ENCODE measurements around the gene RASSF7.
"Not testable (repeated sequence)": the region's sequence is repeated elsewhere in the genome, so short reads cannot be mapped to it uniquely, and the experiment has no call there.

Gene RASSF7

DNA sequence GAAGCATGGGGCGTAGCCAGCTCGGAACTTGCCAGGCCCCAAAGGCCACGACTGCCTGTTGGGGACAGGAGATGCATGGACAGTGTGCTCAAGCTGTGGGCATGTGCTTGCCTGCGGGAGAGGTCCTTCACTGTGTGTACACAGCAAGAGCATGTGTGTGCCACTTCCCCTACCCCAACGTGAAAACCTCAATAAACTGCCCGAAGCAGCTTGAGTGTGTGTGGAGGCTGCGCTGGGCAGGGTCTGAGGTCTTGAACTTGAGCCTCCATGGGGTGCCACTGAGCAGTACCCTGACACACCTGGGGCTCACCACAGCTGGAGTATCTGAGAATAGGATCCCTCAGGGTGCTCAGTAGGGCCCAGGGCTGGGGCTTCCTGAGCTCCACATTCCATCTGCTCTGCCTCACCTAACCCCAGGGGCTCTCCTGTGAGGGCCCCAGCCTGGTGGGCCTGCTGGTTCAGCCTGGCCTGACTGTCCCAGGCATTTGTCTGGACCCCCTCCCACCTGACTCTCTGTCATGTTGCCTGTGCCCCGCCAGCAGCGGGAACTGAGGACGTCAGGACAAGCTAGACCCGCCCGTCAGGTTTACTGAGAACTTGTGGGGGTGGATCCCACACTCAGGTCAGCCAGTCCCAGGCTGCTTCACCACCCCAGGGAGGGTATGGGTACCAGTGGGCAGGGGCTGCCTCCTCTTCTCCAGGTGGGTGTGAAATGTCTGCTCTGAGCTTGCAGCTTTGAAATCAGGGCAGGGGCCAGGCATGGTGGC lies 3.2 kb downstream of the RASSF7 start:
- in situ Hi-C loops (cut with HindIII; ENCODE audit: low sequenced_read_pairs), result no loop called here

DNA sequence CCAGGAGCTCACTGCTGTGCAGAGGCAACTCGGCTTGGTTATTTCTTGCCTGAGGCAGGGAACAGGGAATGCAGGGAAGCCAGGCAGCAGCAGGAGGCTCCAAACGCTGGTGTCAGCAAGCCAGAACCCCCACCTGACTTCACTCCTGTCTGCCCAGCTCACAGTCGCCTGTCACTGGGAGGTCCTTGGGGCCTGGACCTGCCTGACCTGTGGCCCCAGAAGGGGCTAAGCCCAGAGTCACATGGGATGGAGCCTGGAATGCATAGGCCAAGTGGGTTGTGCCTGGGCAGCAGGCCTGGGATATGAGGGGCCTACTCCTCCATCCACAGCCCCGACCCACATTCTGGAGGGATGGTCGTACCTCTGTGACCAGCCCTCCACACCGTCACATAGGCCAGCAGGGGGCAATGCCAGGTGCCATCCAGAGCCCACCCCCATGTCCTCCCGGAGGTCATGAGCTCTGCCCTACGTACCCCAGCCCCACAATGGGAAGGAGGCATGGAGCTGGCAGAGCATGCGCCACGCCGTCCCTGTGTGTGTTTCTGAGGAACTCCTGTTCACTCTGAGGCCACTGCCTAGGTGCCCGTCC lies 5.2 kb downstream of the RASSF7 start:
- in situ Hi-C loops (cut with HindIII; ENCODE audit: low sequenced_read_pairs), result no loop called here

DNA sequence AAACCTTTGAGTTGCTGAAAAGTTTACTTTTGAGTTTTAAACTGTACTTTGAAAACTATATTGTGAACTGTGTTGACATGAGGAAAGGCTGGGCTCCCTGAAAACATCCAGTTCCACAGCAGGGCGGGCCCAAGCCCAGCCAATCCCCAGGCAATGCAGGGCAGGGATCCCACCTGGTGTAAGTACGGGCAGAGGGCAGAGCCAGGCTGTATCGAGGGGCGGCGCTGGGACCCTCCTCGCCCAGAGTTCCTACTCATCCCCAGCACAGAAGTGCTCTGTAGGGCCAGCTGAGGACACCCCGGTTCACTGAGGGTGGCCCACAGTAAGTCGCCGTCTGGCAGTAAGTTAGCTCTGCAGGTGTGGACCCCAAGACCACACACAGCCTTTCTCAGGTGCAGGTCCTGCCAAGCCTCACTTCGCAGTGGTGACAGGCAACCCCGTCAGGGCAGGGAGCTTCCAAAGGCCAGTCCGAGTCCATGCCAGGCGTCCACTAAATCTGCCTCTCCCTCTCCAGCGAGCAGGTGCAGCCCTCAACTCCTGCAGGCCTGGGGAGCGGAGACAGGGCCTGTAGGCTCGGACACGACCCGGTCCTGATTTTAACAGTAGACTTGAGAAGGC lies 6.3 kb downstream of the RASSF7 start:
- in situ Hi-C loops (cut with HindIII; ENCODE audit: low sequenced_read_pairs), result no loop called here

DNA sequence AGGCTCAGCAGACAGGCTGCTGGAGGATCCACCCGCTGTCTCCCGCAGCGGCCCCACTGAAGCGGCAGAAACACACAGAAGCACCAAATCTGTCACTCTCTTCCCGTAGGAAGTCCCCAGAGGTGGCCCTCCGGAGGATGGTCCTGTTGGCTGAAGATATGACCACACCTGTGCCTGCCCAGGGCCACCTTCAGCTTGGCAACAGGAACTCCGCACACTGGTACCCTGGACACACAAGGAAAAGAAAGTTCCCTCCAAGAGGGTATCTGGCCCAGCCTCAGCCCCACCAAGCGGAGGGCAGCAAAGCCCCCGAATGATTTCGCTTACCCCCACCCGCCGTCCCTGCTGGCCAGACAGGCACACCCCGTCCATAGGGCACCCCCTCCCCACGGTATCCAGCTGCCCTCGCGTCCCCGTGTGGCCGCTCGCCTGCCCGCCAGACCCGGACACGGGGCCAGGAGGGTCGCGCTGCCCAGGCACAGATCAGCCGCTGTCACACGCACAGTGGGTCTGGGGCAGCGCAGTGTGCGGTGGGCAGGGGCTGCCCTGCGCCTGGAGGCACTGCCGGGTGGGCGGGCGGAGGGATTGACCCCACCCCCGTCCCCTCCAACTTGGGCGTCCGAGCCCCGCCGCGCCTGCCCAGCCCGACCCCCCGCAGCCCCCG lies 7.0 kb downstream of the RASSF7 start:
- in situ Hi-C loops (cut with HindIII; ENCODE audit: low sequenced_read_pairs), result no loop called here

DNA sequence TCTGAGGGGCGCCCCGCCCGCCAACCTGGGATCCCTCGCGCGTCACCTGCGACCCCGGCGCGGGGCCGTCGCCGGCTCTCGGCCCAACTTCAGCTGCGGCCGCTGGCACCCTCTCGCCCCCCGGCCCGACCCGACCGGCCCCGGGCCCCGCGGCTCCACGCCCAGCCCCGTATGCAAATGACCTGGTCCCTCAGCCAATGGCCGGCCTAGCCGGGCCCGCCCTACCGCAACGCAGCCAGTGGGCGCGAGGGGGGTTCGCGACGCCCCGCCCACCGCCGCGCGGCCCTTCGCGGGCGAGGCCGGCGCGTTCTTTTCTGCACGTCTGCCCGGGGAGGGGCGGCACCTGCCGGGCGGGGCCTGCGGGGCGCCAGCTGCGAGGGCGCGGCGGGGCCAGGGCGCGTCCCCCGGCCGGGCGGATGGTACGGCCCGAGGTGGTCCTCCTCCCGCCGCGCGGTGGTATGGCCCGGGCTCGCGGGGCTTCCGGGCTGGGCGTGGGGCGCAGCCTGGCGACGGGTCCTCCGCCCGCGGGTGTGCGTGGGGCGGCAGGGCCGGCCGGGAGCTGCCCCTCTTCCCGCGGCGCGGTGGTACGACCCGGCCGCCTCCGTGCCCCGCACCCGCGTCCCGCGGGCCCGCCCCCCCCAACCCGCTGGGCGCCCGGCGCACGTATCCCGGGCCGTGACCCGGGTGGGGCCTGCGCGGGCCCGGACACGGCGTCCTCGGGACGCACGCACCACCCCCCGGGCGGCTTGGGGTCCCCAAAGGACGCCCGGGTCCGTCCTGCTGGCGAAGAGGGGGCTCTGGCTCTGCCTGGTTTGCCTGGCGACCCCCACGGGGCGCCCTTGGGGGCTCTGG lies 7.8 kb downstream of the RASSF7 start:
- in situ Hi-C loops (cut with HindIII; ENCODE audit: low sequenced_read_pairs), result no loop called here

DNA sequence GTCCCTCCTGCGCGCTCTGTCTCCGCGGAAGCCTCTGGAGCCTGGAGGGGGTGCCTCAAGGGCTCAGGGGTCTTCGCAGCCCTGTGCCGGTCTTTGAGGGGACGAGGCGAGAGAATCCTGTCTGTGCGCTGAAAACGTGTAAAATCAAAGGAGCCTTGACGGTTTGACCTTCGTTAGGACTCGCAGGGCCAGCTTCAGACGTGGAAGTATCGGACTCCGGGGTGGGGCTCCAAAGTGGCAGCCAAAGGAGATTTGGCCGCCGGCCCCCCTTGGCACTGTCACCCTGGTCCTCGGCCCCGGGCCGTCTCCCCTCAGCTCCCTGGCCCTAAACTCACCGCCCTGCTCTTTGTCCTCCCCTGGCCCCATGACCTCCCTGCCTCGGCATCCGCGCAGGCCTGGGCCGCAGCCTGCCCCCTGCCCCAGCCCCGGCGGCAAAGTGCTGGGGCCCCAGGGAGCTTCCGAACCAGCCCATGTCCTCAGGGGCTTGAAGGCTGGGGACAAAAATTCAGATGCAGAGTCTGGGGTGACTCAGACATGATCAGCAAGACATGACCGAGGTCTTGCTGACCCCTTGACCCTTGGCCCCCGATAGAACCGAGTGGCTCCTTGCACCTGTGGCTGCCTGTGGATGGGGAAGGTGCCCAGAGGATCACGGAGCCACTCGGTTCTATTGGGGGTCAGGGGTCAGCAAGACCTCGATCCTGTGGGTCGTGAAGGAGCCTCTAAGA lies 8.6 kb downstream of the RASSF7 start:
- in situ Hi-C loops (cut with HindIII; ENCODE audit: low sequenced_read_pairs), result no loop called here

DNA sequence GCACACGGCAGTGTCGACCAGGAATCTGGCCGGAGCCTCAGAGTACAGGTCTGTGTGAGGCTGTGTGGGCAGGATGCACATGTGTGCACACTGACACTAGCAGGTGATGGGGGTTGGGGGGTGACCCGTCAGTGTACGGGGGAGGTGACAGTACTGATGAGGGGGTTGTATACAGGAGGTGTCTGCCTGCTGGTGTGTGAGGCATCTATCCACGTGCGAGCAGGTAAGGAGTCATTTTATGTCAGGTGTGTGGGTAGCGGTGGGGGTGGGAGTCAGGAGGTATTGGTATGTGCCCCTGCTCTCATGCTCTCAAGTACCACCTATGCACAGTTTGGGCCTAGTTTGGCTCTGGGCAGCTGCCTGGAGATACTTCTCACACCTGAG lies 11.0 kb downstream of the RASSF7 start:
- in situ Hi-C loops (cut with HindIII; ENCODE audit: low sequenced_read_pairs), result no loop called here

DNA sequence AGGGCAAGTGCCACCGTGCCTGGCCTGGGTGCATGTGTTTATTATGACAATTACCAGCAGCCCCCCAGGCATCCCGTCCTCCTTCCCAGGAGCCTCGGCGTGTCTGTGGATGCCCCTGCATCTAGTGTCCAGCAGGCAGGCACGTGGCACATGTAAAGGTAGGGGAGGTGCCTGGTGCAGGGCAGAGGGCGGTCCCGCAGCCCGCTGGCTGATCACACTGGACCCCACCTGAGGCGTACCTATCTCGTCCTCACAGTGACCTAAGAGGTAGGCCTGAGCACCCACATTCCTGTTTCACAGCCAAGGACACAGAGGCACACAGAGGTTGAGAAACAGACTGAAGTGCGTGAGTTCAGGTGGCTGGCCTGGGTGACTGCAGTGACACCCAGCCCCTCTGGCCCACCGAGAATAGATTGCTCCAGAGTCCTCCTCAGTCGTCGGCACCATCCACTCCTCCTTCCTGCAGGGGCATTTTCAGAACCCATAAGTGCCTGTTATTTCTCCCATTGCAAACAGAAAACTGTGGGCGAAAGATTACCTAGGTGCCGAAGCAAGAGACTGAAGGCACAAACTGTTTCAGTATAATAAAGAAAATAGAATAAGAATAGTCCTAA lies 12.5 kb downstream of the RASSF7 start:
- in situ Hi-C loops (cut with HindIII; ENCODE audit: low sequenced_read_pairs), result no loop called here

DNA sequence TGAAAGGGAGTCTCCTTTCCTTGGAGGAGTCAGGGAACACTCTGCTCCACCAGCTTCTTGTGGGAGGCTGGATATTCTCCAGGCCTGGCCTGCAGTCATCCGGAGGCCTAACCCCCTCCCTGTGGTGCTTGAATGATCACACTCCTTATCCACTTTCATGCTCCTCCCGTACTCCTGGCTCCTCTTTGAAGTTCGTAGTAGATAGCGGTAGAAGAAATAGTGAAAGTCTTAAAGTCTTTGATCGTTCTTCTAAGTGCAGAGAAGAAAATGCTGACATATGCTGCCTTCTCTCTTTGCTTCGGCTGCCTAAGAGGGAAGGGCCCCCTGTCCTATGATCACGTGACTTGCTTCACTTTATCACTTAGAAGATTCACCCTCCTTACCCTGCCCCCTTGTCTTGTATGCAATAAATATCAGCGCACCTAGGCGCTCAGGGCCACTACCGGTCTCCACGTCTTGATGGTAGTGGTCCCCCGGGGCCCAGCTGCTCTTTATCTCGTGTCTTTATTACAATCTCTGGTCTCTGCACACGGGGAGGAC lies 13.3 kb downstream of the RASSF7 start:
- in situ Hi-C loops (cut with HindIII; ENCODE audit: low sequenced_read_pairs), result not testable (repeated sequence)

DNA sequence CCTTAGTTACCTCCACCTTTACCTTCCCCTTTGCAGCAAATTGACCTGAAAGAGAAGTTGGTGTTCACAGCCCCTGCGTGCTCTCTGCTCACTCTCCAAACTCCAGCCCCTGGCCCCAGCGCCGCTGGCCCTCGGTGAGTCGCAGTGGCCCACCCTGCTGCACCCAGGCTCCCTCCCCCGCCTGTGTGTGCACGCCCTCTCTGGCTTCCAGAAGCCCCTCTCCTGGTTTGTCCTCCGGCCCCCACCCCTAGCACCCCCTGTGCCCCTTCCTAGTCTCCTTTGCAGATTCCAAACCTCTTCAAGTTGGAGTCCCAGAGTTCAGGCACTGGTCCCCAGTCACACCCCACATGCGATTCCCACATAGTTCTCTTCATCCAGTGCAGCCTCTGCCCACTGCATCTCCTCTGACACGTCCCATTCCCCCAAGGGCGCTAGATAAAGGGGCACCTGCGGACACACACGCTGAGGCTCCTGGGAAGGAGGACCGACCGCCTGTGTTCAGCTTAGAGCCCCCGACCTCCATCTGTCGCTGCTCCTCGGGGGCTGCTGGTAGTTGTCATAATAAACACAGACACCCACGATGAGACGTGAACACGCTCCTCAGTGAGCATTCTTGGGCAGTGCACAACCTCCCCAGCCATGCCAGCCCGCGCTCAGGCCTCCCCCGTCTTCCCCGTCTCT lies 14.0 kb downstream of the RASSF7 start:
- in situ Hi-C loops (cut with HindIII; ENCODE audit: low sequenced_read_pairs), result no loop called here

DNA sequence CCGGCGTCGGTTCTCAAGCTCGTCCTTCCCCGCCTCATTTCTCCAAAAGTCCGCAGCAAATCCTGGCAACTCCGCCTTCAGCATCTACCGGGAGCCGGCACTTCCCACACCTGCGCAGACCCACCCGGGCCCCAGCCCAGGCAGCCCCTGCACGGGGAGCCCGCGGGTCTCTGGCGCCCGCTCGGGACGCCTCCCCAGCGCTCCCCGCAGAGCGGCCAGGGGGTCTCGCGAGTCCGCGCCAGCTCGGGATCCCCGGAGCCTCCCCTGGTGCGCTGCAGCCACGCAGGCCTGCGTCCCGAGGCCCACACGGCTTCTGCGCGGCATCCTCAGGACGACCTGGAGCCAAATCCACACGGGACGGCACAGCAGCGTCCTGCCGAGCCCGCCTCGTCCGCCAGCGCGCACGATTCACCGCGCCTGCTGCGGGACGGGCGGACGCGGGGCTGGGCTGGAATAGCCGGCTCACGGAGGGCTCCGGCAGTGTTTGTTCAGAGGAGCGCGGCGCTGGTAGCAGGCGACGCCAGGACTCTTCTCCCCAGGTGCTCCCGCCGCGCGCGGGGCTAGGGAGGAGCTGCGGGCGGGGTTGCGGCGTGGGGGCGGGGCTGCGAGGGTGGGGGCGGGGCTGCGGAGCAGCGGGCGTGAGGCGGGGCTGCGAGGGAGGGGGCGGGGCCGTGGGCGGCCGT lies 14.7 kb downstream of the RASSF7 start:
- in situ Hi-C loops (cut with HindIII; ENCODE audit: low sequenced_read_pairs), result no loop called here

DNA sequence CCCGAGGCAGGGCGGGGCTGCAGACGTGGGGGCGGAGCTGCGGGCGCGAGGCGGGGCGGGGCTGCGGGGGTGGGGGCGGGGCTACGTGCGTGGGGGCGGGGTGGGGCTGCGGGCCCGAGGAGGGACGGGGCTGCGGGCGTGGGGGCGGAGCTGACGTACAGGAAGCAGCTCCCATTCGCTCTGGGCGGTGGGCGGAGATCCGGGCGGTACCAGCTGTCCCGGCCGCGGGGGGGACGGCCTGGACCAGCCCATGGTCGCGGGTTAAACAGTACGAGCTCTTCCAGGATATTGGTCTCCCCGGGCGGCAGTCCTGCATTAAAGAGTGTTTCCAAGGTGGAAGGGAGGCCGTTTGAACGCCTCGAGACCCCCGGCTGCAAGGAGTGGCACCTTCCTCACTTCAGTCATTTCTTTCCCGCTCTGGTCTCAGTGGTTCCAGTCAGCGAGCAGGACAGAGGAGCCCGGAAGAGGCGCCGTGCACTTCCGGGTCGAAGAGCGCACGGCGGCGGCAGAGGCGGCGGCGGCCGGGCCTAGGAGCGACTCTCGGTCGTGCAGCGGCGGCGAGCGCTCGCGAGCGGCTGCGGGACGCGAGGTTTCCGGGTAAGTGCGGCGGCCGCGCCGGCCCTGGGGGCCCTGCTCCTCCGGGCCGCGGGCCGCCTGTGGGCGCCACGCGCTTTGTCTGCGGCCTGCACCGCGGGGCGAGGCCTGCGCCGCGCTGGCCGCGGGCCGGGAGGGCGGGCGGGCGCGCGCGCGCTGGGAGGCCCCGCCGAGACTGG lies 15.4 kb downstream of the RASSF7 start, which contains the start of gene PHRF1:
TSS of gene PHRF1 (plus strand) at position 475 of the 773 bp plus-strand sequence. CDS start 5,043 bp downstream, outside the sequence.
- in situ Hi-C loops (cut with HindIII; ENCODE audit: low sequenced_read_pairs), result no loop called here

DNA sequence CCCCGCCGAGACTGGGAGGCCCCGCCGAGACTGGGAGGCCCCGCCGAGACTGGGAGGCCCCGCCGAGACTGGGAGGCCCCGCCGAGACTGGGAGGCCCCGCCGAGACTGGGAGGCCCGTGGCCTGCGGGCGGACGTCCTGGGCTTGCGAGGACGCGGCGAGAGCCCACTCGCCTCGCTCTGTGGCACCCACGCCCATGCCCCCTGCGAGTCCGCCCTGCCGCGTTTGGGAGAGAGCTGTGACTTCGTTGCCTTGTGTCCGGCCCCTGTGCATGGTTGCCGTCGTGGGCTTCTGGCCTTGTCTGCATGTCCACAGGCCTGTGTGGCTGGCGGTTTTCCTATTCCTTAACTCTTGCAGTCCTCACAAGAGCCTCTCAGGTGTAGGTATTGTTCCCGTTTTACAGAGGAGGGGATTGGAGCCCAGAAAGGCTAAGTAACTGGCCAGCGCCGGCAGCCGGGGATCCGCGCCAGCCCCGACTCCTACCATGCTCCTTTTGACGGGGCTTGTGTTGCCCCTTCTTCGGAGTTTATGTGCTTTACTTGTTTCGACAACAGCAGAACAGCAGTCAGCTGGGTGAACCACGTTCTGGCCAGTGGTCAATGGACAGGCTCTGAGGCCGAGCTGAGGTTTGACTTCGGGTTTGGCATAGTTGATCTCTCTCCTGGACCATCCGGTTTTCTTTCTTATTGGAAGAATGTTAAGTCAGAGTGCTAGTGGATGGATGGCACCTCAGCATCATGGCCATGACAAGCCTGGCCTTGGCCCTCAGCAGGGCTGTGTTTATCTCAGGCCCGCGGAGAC lies 16.2 kb downstream of the RASSF7 start:
- in situ Hi-C loops (cut with HindIII; ENCODE audit: low sequenced_read_pairs), result no loop called here

DNA sequence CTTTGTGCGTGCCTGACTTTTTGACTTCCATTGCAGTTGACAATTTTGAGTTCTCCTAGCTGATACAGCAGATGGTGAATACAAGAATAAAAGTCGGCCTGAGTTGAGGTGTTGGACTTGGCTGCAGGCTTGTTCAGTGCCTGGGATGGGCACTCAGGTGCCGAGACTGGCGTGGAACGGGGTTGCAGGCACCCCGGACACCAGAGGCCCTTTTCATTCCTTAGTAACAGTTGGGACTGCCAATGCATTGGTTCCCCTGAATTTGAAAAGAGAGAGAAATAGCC lies 16.8 kb downstream of the RASSF7 start:
- in situ Hi-C loops (cut with HindIII; ENCODE audit: low sequenced_read_pairs), result no loop called here

DNA sequence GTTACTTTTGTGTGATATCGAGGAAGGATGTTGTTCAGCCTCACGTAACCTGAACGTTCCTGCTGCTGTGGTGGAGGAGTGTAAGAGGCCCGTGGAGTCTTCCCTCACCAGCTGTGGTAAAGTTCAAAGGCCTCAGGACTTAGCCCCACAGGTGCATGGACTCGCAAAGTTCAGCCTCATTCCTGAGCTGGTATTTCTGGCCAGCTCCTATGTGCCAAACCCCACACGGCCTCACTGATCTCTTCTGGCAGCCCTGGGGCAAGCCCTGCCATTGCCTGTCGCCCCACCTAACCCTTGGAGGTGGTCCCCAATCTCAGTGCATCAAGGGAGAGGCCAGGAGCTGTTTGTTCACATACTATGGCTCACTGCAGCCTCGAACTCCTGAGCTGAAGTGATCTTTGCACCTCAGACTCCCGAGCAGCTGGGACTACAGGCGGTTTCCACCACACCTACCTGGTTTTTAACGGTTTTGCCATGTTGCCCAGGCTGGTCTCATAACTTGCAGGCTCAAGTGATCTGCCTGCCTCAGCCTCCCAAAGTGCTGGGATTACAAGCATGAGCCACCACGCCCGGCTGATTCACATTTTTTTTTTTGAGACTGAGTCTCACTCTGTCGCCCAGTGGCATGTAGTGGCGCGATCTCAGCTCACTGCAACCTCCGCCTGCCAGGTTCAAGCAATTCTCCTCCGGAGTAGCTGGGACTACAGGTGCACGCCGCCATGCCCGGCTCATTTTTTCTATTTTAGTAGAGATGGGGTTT lies 17.7 kb downstream of the RASSF7 start:
- in situ Hi-C loops (cut with HindIII; ENCODE audit: low sequenced_read_pairs), result no loop called here

Data from endothelial cell of hepatic sinusoid (primary cell).